ENCODE measurements around the gene PCDHB4. TPM values are rescaled to one million over a fixed set of nuclear protein-coding genes. Genes with fewer than 3 reads are reported as not detected.
"Not testable (repeated sequence)": the region's sequence is repeated elsewhere in the genome, so short reads cannot be mapped to it uniquely, and the experiment has no call there.

PCDHB4 gene
- total RNA-seq, 1 experiment from 2014 or later, result 0.09 TPM

DNA sequence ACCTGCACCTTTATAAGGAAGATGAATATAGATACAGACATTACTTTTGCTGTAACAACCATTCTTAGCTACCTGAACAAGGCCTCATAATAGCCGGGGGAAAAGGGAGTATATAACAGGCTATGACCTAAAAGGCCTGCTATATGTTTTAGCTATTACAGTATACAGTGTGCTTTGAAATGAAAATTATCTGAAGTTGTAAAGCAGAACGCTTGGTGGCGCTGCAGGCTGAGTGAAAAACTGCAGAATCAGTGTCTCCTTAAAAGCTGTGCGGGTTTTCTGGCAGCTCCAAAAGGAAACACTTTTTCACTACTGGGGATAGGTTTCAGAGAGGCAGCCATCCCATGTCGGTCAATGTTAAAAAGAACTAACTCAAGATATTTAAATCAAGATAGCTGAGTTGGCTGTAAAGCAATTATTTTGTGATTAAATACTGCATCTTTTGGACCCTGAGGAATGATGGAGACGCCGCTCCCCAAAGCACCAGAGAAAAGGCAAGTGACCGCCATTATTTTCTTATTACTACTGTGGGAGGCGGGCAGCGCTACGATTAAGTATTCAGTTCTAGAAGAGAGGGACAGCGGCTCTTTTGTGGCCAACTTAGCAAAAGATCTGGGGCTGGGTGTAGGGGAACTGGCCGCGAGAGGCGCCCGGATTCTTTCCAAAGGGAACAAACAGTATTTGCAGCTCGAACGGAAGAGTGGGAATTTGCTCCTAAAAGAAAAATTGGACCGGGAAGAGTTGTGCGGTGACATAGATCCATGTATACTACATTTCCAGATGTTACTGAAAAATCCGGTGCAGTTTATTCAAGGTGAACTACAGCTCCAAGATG is 34.1 kb downstream of the PCDHB4 start:
- no peak for DNase-seq
- TF ChIP-seq, protein P1, sequence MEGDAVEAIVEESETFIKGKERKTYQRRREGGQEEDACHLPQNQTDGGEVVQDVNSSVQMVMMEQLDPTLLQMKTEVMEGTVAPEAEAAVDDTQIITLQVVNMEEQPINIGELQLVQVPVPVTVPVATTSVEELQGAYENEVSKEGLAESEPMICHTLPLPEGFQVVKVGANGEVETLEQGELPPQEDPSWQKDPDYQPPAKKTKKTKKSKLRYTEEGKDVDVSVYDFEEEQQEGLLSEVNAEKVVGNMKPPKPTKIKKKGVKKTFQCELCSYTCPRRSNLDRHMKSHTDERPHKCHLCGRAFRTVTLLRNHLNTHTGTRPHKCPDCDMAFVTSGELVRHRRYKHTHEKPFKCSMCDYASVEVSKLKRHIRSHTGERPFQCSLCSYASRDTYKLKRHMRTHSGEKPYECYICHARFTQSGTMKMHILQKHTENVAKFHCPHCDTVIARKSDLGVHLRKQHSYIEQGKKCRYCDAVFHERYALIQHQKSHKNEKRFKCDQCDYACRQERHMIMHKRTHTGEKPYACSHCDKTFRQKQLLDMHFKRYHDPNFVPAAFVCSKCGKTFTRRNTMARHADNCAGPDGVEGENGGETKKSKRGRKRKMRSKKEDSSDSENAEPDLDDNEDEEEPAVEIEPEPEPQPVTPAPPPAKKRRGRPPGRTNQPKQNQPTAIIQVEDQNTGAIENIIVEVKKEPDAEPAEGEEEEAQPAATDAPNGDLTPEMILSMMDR (conservative IDR thresholded peaks at IDR 0.05), result peak; percentile 40; the same call in 1 of the 2 replicates
- TF ChIP-seq EZH2 (IDR thresholded peaks at IDR 0.05; ENCODE audit: low read depth), result no peak
- POLR2A ChIA-PET (ENCODE audit: unreplicated experiment), result interaction anchor here (0.6 kb wide), 1 partner anchor 22 kb away, joined by 4 read pairs; no protein-coding TSS in a partner anchor
- CTCF ChIA-PET, result interaction anchor here (0.5 to 0.6 kb wide), 2 partner anchors 1012 to 1050 kb away, joined by 3 to 7 read pairs; no protein-coding TSS in a partner anchor
- no TSS peak for BruUV-seq (replicated peaks)
- no peak overlapping the region for H3K4me3 ChIP-seq
- H3K9me2 ChIP-seq (ENCODE audit: insufficient read depth), result no peaks in the 10 kb centered on the region
- no peaks in the 10 kb centered on the region for H3K9me3 ChIP-seq (ENCODE audit: insufficient read depth, low read depth)
- no peaks in the 10 kb centered on the region for H3K27me3 ChIP-seq (ENCODE audit: insufficient read depth, low read depth)
- H3K36me3 ChIP-seq (ENCODE audit: low read depth), result no peaks in the 10 kb centered on the region
- H3K4me2 ChIP-seq, result no peak overlapping the region
- intact Hi-C loops (cut with micrococcal nuclease; ENCODE audit: unreplicated experiment), result no loop called here
- no peaks in the 10 kb centered on the region for H3K79me2 ChIP-seq (ENCODE audit: low read depth)
- H2AFZ ChIP-seq, result no peak overlapping the region
- no peaks in the 10 kb centered on the region for H3F3A ChIP-seq (ENCODE audit: insufficient read depth, low read depth)
- no peaks in the 10 kb centered on the region for H4K20me1 ChIP-seq (ENCODE audit: insufficient read depth)
- H3K27ac ChIP-seq, result no peak overlapping the region
- no peaks in the 10 kb centered on the region for H3K4me1 ChIP-seq (replicated peaks; ENCODE audit: insufficient read depth)

DNA sequence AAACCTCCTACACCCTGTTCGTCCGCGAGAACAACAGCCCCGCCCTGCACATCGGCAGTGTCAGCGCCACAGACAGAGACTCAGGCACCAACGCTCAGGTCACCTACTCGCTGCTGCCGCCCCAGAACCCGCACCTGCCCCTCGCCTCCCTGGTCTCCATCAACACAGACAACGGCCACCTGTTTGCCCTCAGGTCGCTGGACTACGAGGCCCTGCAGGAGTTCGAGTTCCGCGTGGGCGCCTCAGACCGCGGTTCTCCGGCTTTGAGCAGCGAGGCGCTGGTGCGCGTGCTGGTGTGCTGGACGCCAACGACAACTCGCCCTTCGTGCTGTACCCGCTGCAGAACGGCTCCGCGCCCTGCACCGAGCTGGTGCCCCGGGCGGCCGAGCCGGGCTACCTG is 35.7 kb downstream of the PCDHB4 start:
- DNase-seq; H3K4me3 ChIP-seq; H4K20me1 ChIP-seq (ENCODE audit: insufficient read depth); H3F3A ChIP-seq (ENCODE audit: insufficient read depth, low read depth); H3K27ac ChIP-seq; H2AFZ ChIP-seq; intact Hi-C loops (cut with micrococcal nuclease; ENCODE audit: unreplicated experiment); H3K9me2 ChIP-seq (ENCODE audit: insufficient read depth); BruUV-seq (replicated peaks); H3K27me3 ChIP-seq (ENCODE audit: insufficient read depth, low read depth); POLR2A ChIA-PET (ENCODE audit: unreplicated experiment); H3K4me2 ChIP-seq; H3K9me3 ChIP-seq (ENCODE audit: insufficient read depth, low read depth); H3K79me2 ChIP-seq (ENCODE audit: low read depth); CTCF ChIA-PET; H3K4me1 ChIP-seq (replicated peaks; ENCODE audit: insufficient read depth); H3K36me3 ChIP-seq (ENCODE audit: low read depth): not testable (repeated sequence)

DNA sequence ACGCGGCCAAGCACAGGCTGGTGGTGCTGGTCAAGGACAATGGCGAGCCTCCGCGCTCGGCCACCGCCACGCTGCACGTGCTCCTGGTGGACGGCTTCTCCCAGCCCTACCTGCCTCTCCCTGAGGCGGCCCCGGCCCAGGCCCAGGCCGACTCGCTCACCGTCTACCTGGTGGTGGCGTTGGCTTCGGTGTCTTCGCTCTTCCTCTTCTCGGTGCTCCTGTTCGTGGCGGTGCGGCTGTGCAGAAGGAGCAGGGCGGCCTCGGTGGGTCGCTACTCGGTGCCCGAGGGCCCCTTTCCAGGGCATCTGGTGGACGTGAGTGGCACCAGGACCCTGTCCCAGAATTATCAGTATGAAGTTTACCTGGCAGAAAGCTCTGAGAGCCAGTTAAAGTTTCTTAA is 36.3 kb downstream of the PCDHB4 start:
- H3K4me3 ChIP-seq; H3K9me2 ChIP-seq (ENCODE audit: insufficient read depth); H3K27me3 ChIP-seq (ENCODE audit: insufficient read depth, low read depth); H2AFZ ChIP-seq; CTCF ChIA-PET; H3K79me2 ChIP-seq (ENCODE audit: low read depth); H3K4me2 ChIP-seq; H3K4me1 ChIP-seq (replicated peaks; ENCODE audit: insufficient read depth); DNase-seq; H4K20me1 ChIP-seq (ENCODE audit: insufficient read depth); BruUV-seq (replicated peaks); intact Hi-C loops (cut with micrococcal nuclease; ENCODE audit: unreplicated experiment); POLR2A ChIA-PET (ENCODE audit: unreplicated experiment); H3K27ac ChIP-seq; H3K9me3 ChIP-seq (ENCODE audit: insufficient read depth, low read depth); H3K36me3 ChIP-seq (ENCODE audit: low read depth); H3F3A ChIP-seq (ENCODE audit: insufficient read depth, low read depth): not testable (repeated sequence)

DNA sequence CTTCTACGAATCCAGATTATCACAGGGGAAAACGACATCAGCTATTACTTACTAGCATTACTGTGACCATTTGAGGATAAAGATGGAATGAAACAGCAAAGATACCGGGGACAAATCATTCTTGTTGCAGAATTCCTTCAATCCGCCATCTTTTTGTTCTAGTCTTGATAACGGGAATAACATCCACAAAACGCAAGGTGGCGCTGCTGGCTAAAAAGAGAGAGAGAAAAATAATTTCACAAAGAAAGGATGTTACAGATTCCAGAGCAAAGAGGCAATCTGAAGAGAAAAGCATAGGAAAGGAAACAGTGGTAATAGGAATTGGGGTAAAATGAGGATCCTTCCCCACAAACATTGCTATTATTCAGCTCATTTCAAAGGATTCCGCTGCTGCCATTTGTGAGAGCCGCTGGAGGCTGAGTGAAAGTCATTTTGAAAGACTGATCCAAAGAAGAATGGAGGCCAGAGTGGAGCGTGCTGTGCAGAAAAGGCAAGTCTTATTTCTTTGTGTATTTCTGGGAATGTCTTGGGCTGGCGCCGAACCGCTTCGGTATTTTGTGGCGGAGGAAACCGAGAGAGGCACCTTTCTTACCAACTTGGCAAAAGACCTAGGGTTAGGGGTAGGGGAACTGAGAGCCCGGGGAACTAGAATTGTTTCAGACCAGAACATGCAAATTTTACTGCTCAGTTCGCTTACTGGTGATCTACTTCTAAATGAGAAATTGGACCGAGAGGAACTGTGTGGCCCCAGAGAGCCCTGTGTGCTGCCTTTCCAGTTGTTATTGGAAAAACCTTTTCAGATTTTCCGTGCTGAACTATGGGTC is 51.0 kb downstream of the PCDHB4 start, which contains the start of gene PCDHB7:
TSS of gene PCDHB7 (plus strand) at position 264 of the 824 bp plus-strand sequence. CDS start at position 456, 192 bp downstream.
- ChIA-PET POLR2A (ENCODE audit: unreplicated experiment) (no interaction called here), CTCF (no interaction called here)
- Histone ChIP-seq H3K36me3 (ENCODE audit: low read depth) (no peaks in the 10 kb centered on the region), H3K27ac (no peak within 1 kb of the TSS), H3K4me2 (no peak within 1 kb of the TSS), H3K4me3 (no peak within 1 kb of the TSS), H3K27me3 (ENCODE audit: insufficient read depth, low read depth) (no peaks in the 10 kb centered on the region), H3K79me2 (ENCODE audit: low read depth) (no peaks in the 10 kb centered on the region), H2AFZ (no peak within 1 kb of the TSS), H3K9me2 (ENCODE audit: insufficient read depth) (no peaks in the 10 kb centered on the region), H3F3A (ENCODE audit: insufficient read depth, low read depth) (no peaks in the 10 kb centered on the region), H3K4me1 (replicated peaks; ENCODE audit: insufficient read depth) (no peaks in the 10 kb centered on the region), H4K20me1 (ENCODE audit: insufficient read depth) (no peaks in the 10 kb centered on the region), H3K9me3 (ENCODE audit: insufficient read depth, low read depth) (peaks cover 4% of the 10 kb centered on the region; the same call in 1 of the 2 replicates)
- no TSS peak for BruUV-seq (replicated peaks)
- intact Hi-C loops (cut with micrococcal nuclease; ENCODE audit: unreplicated experiment), result no loop called here
- TF ChIP-seq EZH2 (IDR thresholded peaks at IDR 0.05; ENCODE audit: low read depth), result no peak
- TF ChIP-seq, protein P1 (conservative IDR thresholded peaks at IDR 0.05), result peak; percentile 59
- DNase-seq, result peak in 1 of 2 experiments; percentile 10

DNA sequence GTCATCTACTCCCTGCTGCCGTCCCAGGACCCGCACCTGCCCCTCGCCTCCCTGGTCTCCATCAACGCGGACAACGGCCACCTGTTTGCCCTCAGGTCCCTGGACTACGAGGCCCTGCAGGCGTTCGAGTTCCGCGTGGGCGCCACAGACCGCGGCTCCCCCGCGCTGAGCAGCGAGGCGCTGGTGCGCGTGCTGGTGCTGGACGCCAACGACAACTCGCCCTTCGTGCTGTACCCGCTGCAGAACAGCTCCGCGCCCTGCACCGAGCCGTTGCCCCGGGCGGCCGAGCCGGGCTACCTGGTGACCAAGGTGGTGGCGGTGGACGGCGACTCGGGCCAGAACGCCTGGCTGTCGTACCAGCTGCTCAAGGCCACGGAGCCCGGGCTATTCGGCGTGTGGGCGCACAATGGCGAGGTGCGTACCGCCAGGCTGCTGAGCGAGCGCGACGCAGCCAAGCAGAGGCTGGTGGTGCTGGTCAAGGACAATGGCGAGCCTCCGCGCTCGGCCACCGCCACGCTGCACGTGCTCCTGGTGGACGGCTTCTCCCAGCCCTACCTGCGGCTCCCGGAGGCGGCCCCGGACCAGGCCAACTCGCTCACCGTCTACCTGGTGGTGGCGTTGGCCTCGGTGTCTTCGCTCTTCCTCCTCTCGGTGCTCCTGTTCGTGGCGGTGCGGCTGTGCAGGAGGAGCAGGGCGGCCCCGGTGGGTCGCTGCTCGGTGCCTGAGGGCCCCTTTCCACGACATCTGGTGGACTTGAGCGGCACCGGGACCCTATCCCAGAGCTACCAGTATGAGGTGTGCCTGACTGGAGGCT is 52.9 kb downstream of the PCDHB4 start:
- CTCF ChIA-PET; H3K79me2 ChIP-seq (ENCODE audit: low read depth); H4K20me1 ChIP-seq (ENCODE audit: insufficient read depth); H3K27ac ChIP-seq; BruUV-seq (replicated peaks); H3K9me3 ChIP-seq (ENCODE audit: insufficient read depth, low read depth); H3K4me1 ChIP-seq (replicated peaks; ENCODE audit: insufficient read depth); H2AFZ ChIP-seq; H3K9me2 ChIP-seq (ENCODE audit: insufficient read depth); H3F3A ChIP-seq (ENCODE audit: insufficient read depth, low read depth); POLR2A ChIA-PET (ENCODE audit: unreplicated experiment); DNase-seq; H3K27me3 ChIP-seq (ENCODE audit: insufficient read depth, low read depth); intact Hi-C loops (cut with micrococcal nuclease; ENCODE audit: unreplicated experiment); H3K36me3 ChIP-seq (ENCODE audit: low read depth); H3K4me3 ChIP-seq; H3K4me2 ChIP-seq: not testable (repeated sequence)
